Measurements from ENCODE around the gene BMP15. TPM values are rescaled to one million over a fixed set of nuclear protein-coding genes. Genes with fewer than 3 reads are reported as not detected.
A peak's percentile ranks its signal among the peaks of the same experiment; 100 is the strongest.

The BMP15 gene
- not detected for total RNA-seq

DNA sequence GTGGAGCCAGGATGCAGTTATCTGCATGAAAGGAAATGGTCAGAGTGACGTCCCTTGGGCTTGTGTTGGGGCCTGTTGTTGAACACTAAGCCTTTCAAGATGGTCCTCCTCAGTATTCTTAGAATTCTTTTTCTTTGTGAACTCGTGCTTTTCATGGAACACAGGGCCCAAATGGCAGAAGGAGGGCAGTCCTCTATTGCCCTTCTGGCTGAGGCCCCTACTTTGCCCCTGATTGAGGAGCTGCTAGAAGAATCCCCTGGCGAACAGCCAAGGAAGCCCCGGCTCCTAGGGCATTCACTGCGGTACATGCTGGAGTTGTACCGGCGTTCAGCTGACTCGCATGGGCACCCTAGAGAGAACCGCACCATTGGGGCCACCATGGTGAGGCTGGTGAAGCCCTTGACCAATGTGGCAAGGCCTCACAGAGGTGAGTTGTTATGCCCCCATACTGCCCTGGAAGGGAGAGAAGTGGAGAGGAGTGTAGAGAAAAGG is at the start of gene BMP15:
TSS of gene BMP15 (plus strand) at position 51 of the 492 bp plus-strand sequence. CDS start at position 100, 49 bp downstream.
- Mint-ChIP-seq H3K27ac (no peak within 1 kb of the TSS), H3K9me3 (no peaks in the 10 kb centered on the region), H3K27me3 (no peaks in the 10 kb centered on the region), H3K4me3 (no peak within 1 kb of the TSS), H3K36me3 (ENCODE audit: low read depth) (no peaks in the 10 kb centered on the region), H3K4me1 (no peaks in the 10 kb centered on the region)
- ATAC-seq (replicated peaks): no peak

GRCh38 chrX:50863471-50863870 is 47.1 kb upstream of the BMP15 start:
- H3K36me3 Mint-ChIP-seq (ENCODE audit: low read depth): no peaks in the 10 kb centered on the region
- H3K27ac Mint-ChIP-seq: no peak overlapping the region
- no peak overlapping the region for H3K4me3 Mint-ChIP-seq
- no peak for ATAC-seq (replicated peaks)
- H3K27me3 Mint-ChIP-seq: no peaks in the 10 kb centered on the region
- no peaks in the 10 kb centered on the region for H3K4me1 Mint-ChIP-seq
- no peaks in the 10 kb centered on the region for H3K9me3 Mint-ChIP-seq

DNA sequence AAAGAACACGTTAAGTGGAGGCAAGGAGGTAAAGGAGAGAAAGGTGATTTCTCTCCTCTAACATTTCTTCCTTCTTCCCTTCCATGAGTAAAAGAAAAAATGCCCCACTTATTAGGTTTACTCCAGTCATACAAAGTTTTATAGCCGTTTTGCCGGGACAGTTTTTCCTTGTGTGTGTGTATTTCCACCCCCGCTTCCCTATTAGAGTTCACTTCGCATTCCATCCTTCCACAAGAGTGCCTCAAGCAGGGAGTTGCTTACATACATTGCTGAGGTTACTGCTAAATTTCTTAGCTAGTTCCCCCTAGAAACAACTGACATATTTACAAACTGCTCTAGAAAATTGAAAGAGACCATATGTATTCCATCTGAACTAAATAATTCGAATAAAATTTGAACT is 45.2 kb upstream of the BMP15 start:
- H3K27ac Mint-ChIP-seq: no peak overlapping the region
- no peak overlapping the region for H3K4me3 Mint-ChIP-seq
- peaks cover 4% of the 10 kb centered on the region for H3K27me3 Mint-ChIP-seq
- no peak for ATAC-seq (replicated peaks)
- H3K36me3 Mint-ChIP-seq (ENCODE audit: low read depth): no peaks in the 10 kb centered on the region
- no peaks in the 10 kb centered on the region for H3K9me3 Mint-ChIP-seq
- H3K4me1 Mint-ChIP-seq: no peaks in the 10 kb centered on the region

DNA sequence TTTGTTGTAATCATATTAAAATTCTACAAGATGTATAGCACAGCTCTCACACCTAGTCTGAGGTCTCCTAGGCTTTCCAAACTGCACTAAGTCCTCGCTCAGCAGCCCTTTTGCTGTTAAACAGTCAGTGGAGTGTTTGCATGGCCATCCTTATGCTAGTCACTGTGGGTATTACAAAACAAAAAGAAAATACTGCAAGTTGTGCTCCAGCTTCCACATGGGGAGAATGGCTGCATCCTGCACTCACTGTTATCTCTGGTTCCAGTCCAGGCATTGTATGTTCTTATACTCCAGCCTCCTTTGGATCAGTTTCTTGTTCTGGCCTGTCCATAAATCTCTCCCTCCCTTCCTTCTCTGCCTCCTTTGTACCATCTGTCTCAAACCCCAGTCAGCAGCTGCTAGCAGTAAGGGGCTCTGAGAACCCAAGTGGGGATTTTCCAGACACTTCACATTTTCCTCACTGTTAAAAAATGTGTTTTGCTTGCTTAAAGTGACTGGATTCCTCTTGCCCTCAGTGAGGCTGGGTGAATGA is 38.5 kb upstream of the BMP15 start:
- H3K4me3 Mint-ChIP-seq: no peak overlapping the region
- H3K36me3 Mint-ChIP-seq (ENCODE audit: low read depth): no peaks in the 10 kb centered on the region
- no peak for ATAC-seq (replicated peaks)
- H3K9me3 Mint-ChIP-seq: no peaks in the 10 kb centered on the region
- H3K4me1 Mint-ChIP-seq: no peaks in the 10 kb centered on the region
- no peak overlapping the region for H3K27ac Mint-ChIP-seq
- peaks cover 10% of the 10 kb centered on the region for H3K27me3 Mint-ChIP-seq

- Mint-ChIP-seq H3K27ac (no peak overlapping the region), H3K9me3 (no peaks in the 10 kb centered on the region), H3K27me3 (peaks cover 7% of the 10 kb centered on the region), H3K4me1 (no peaks in the 10 kb centered on the region), H3K4me3 (no peak overlapping the region), H3K36me3 (ENCODE audit: low read depth) (no peaks in the 10 kb centered on the region)
- ATAC-seq (replicated peaks): no peak
These were observed 35.7 kb upstream of the BMP15 start for GRCh38 chrX:50874876-50875275.

GRCh38 chrX:50876551-50876950 is 34.0 kb upstream of the BMP15 start:
- Mint-ChIP-seq H3K9me3 (peaks cover under 1% of the 10 kb centered on the region), H3K36me3 (ENCODE audit: low read depth) (no peaks in the 10 kb centered on the region), H3K27ac (no peak overlapping the region), H3K4me3 (no peak overlapping the region), H3K4me1 (no peaks in the 10 kb centered on the region), H3K27me3 (peaks cover 1% of the 10 kb centered on the region)
- no peak for ATAC-seq (replicated peaks)

DNA sequence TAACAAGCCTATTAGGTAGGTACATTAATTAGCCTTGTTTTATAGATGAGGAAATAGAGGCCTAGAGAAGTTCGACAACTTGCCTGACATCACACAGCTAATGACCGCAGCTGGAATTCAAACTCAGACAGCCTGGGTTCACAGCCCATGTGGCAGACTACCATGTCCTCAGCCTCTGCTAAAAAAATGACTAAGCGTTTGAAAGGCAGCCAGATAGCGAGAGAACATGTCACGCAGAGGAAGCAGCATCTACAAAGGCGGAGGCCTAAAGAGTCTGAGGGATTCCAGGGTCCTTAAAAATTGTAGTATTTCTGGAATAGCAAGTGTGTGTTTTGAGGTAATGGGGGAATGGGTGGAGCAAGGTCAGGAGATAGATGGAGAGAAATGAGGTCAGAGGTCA is 33.2 kb upstream of the BMP15 start:
- Mint-ChIP-seq H3K27me3 (no peaks in the 10 kb centered on the region), H3K36me3 (ENCODE audit: low read depth) (no peaks in the 10 kb centered on the region), H3K27ac (no peak overlapping the region), H3K9me3 (peaks cover 3% of the 10 kb centered on the region), H3K4me3 (no peak overlapping the region), H3K4me1 (no peaks in the 10 kb centered on the region)
- no peak for ATAC-seq (replicated peaks)

- peaks cover 3% of the 10 kb centered on the region for H3K9me3 Mint-ChIP-seq
- peaks cover 3% of the 10 kb centered on the region for H3K27me3 Mint-ChIP-seq
- peak; percentile 64 for ATAC-seq (replicated peaks)
- no peak overlapping the region for H3K4me3 Mint-ChIP-seq
- no peak overlapping the region for H3K27ac Mint-ChIP-seq
- no peaks in the 10 kb centered on the region for H3K36me3 Mint-ChIP-seq (ENCODE audit: low read depth)
- H3K4me1 Mint-ChIP-seq: no peaks in the 10 kb centered on the region
These were observed 29.5 kb upstream of the BMP15 start for GRCh38 chrX:50881028-50881427.

- Mint-ChIP-seq H3K4me3 (no peak overlapping the region), H3K4me1 (no peaks in the 10 kb centered on the region)
These were observed 21.7 kb upstream of the BMP15 start for GRCh38 chrX:50888884-50889283.

GRCh38 chrX:50889582-50889981 is 21.0 kb upstream of the BMP15 start:
- no peaks in the 10 kb centered on the region for H3K4me1 Mint-ChIP-seq
- no peaks in the 10 kb centered on the region for H3K36me3 Mint-ChIP-seq (ENCODE audit: low read depth)
- peaks cover 11% of the 10 kb centered on the region for H3K27me3 Mint-ChIP-seq
- H3K27ac Mint-ChIP-seq: no peak overlapping the region
- H3K4me3 Mint-ChIP-seq: no peak overlapping the region
- ATAC-seq (replicated peaks): no peak
- H3K9me3 Mint-ChIP-seq: no peaks in the 10 kb centered on the region

More at GRCh38 chrX:50888884-50889283, 21.7 kb upstream of the BMP15 start:
- Mint-ChIP-seq H3K27me3 (peaks cover 11% of the 10 kb centered on the region), H3K27ac (no peak overlapping the region), H3K36me3 (ENCODE audit: low read depth) (no peaks in the 10 kb centered on the region), H3K9me3 (no peaks in the 10 kb centered on the region)
- no peak for ATAC-seq (replicated peaks)

GRCh38 chrX:50893047-50893446 is 17.5 kb upstream of the BMP15 start:
- Mint-ChIP-seq H3K36me3 (ENCODE audit: low read depth) (no peaks in the 10 kb centered on the region), H3K4me1 (no peaks in the 10 kb centered on the region), H3K9me3 (no peaks in the 10 kb centered on the region), H3K27ac (no peak overlapping the region), H3K4me3 (no peak overlapping the region), H3K27me3 (peaks cover 12% of the 10 kb centered on the region)
- ATAC-seq (replicated peaks): no peak

DNA sequence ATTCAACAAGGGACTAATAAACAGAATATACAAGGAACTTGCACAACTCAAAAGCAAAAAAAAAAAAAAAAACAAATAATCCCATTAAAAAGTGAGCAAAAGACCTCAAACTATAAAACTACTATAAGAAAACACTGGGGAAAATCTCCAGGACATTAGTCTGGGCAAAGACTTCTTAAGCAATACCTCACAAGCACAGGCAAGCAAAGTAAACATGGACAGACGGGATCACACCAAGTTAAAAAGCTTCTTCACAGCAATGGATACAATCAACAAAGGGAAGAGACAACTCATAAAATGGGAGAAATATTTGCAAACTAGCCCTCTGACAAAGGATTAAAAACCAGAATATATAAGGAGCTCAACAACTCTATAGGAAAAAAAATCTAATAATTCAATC is 17.1 kb upstream of the BMP15 start:
- Mint-ChIP-seq H3K9me3 (no peaks in the 10 kb centered on the region), H3K4me3 (no peak overlapping the region), H3K27me3 (peaks cover 12% of the 10 kb centered on the region), H3K4me1 (no peaks in the 10 kb centered on the region), H3K27ac (no peak overlapping the region), H3K36me3 (ENCODE audit: low read depth) (no peaks in the 10 kb centered on the region)
- no peak for ATAC-seq (replicated peaks)

DNA sequence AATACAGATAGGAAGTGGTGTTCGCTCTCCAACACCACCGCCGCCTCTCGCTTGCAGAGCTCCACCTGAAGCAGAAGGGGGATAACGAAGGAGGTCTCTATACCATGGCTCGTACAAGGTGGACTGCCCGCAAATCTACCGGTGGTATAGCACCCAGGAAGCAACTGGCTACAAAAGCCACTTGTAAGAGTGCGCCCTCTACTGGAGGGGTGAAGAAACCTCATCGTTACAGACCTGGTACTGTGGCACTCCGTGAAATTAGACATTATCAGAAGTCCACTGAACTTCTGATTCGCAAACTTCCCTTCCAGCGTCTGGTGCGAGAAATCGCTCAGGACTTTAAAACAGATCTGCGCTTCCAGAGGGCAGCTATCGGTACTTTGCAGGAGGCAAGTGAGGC is 5.2 kb upstream of the BMP15 start:
- ATAC-seq (replicated peaks): no peak

GRCh38 chrX:50913520-50913919 is 3.0 kb downstream of the BMP15 start:
- ATAC-seq (replicated peaks): no peak
- no peaks in the 10 kb centered on the region for H3K9me3 Mint-ChIP-seq

More for the DNA sequence above, 5.2 kb upstream of the BMP15 start:
- Mint-ChIP-seq H3K27me3 (no peaks in the 10 kb centered on the region), H3K36me3 (ENCODE audit: low read depth) (no peaks in the 10 kb centered on the region), H3K4me3 (no peak overlapping the region), H3K4me1 (no peaks in the 10 kb centered on the region), H3K9me3 (no peaks in the 10 kb centered on the region), H3K27ac (no peak overlapping the region)

GRCh38 chrX:50920132-50920531 is 9.6 kb downstream of the BMP15 start:
- Mint-ChIP-seq H3K36me3 (ENCODE audit: low read depth) (no peaks in the 10 kb centered on the region), H3K4me1 (no peaks in the 10 kb centered on the region), H3K27ac (no peak overlapping the region), H3K9me3 (no peaks in the 10 kb centered on the region), H3K4me3 (no peak overlapping the region), H3K27me3 (no peaks in the 10 kb centered on the region)
- ATAC-seq (replicated peaks): no peak

More at GRCh38 chrX:50913520-50913919, 3.0 kb downstream of the BMP15 start:
- Mint-ChIP-seq H3K27ac (no peak overlapping the region), H3K4me1 (no peaks in the 10 kb centered on the region), H3K4me3 (no peak overlapping the region), H3K27me3 (no peaks in the 10 kb centered on the region), H3K36me3 (ENCODE audit: low read depth) (no peaks in the 10 kb centered on the region)

DNA sequence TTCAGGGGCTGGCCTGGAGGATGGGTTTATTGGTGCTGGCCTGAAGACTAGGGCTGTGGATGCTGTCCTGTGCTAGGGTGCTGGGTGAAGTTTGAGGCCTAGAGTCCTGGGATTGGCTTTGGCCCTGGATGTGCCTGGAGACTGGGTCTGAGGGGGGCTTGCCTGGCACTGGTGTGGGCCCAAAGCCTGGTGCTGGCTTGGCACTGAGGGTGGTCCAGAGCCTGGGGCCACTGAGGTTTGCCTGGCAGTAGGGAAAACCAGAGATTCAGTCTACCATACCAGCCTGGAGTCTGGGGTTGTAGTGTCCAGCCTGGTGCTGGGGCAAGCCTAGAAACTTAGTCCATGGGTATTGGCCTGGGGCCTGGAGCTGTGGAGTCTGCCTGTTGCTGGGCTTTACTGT is 16.6 kb downstream of the BMP15 start:
- no peaks in the 10 kb centered on the region for H3K36me3 Mint-ChIP-seq (ENCODE audit: low read depth)
- no peak for ATAC-seq (replicated peaks)
- H3K27me3 Mint-ChIP-seq: peaks cover 3% of the 10 kb centered on the region
- no peaks in the 10 kb centered on the region for H3K4me1 Mint-ChIP-seq
- H3K27ac Mint-ChIP-seq: no peak overlapping the region
- no peaks in the 10 kb centered on the region for H3K9me3 Mint-ChIP-seq
- no peak overlapping the region for H3K4me3 Mint-ChIP-seq
